Peyer's patch (tissue), 4 donors: ENCODE results near the gene COX17.

ENCODE experiments used
- POLR2A ChIP-seq, 2 donors: fragments of 450-650 bp; IDR thresholded peaks; one replicate each; pipeline ENCODE4 v1.5.1; 2017; ENCODE audit warnings: antibody characterized with exemption in 2 of 2, mild to moderate bottlenecking in 2 of 2, moderate library complexity in 2 of 2
- TF ChIP-seq, protein P1 (sequence below), 6 experiments: fragments of 450-650 bp in 4 of 6; fragments of 200-600 bp in 2 of 6; sonication (generic) in 1 of 6; IDR thresholded peaks; one replicate each; pipeline ENCODE4 v1.5.1; 2017 to 2019; ENCODE audit warnings: antibody characterized with exemption in 6 of 6, mild to moderate bottlenecking in 3 of 6, moderate library complexity in 1 of 6

DNA sequence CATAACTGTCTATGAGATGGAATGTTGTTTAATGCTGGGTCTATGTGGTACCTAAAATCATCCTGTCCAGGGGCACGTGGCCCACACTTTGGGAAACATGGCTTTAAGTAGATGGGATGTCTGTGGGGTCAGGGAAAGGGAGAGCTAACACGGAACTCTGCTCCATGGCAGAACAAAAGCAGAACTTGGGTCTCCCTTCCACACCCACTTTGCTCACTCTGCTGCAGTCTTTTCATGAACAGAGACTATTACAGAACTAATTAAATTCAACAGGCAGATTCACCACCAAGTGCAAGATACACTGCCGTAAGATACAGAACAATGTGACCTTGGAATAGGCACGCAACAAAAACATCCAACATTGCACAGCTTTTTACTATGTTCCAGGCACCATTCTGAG is 45.0 kb downstream of the COX17 start:
- TF ChIP-seq, protein P1, sequence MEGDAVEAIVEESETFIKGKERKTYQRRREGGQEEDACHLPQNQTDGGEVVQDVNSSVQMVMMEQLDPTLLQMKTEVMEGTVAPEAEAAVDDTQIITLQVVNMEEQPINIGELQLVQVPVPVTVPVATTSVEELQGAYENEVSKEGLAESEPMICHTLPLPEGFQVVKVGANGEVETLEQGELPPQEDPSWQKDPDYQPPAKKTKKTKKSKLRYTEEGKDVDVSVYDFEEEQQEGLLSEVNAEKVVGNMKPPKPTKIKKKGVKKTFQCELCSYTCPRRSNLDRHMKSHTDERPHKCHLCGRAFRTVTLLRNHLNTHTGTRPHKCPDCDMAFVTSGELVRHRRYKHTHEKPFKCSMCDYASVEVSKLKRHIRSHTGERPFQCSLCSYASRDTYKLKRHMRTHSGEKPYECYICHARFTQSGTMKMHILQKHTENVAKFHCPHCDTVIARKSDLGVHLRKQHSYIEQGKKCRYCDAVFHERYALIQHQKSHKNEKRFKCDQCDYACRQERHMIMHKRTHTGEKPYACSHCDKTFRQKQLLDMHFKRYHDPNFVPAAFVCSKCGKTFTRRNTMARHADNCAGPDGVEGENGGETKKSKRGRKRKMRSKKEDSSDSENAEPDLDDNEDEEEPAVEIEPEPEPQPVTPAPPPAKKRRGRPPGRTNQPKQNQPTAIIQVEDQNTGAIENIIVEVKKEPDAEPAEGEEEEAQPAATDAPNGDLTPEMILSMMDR (IDR thresholded peaks at IDR 0.05): no peak
- TF ChIP-seq POLR2A (IDR thresholded peaks at IDR 0.05): no peak
